ENCODE measurements around the gene ARHGAP19. TPM values are rescaled to one million over a fixed set of nuclear protein-coding genes. Genes with fewer than 3 reads are reported as not detected.

The ARHGAP19 gene
- total and polyA plus RNA-seq, 2 donors from 2014 or later: 5.3 to 10.6 TPM

- no peak overlapping the region for H3K9ac ChIP-seq (ENCODE audit: low read length in 3 of 3)
- intact Hi-C loops (cut with DNase I): no loop called here
- FAIRE-seq (no peak), DNase-seq (no peak)
- no peak overlapping the region for H3K4me3 ChIP-seq (ENCODE audit: low read length in 3 of 3)
- H3K4me1 ChIP-seq (ENCODE audit: control insufficient read depth in 2 of 3, insufficient read depth in 2 of 3, low read depth in 1 of 3, low read length in 3 of 3): no peaks in the 10 kb centered on the region
- peaks cover 0 to 6% (median 0%) of the 10 kb centered on the region in 3 donors for H3K36me3 ChIP-seq (ENCODE audit: control insufficient read depth in 2 of 3, insufficient read depth in 3 of 3, low read length in 3 of 3)
- no peaks in the 10 kb centered on the region for H3K27me3 ChIP-seq (ENCODE audit: control insufficient read depth, insufficient read depth, low read length)
- TF ChIP-seq CTCF (IDR thresholded peaks at IDR 0.05; ENCODE audit: borderline replicate concordance, extremely low read depth, insufficient read depth): no peak
- H3K27ac ChIP-seq (ENCODE audit: low read depth in 2 of 2, low read length in 2 of 2): no peak overlapping the region
- H3K9me3 ChIP-seq (ENCODE audit: control insufficient read depth in 2 of 3, insufficient read depth in 1 of 3, low read length in 3 of 3): no peaks in the 10 kb centered on the region
Measured at GRCh38 chr10:97243836-97244235, 48.6 kb downstream of the ARHGAP19 start.

- H3K36me3 ChIP-seq (ENCODE audit: control insufficient read depth in 2 of 3, insufficient read depth in 3 of 3, low read length in 3 of 3): peaks cover 0 to 6% (median 0%) of the 10 kb centered on the region in 3 donors
- DNase-seq (no peak), FAIRE-seq (no peak)
- no peak overlapping the region for H3K4me3 ChIP-seq (ENCODE audit: low read length in 3 of 3)
- no peak overlapping the region for H3K9ac ChIP-seq (ENCODE audit: low read length in 3 of 3)
- H3K9me3 ChIP-seq (ENCODE audit: control insufficient read depth in 2 of 3, insufficient read depth in 1 of 3, low read length in 3 of 3): no peaks in the 10 kb centered on the region
- intact Hi-C loops (cut with DNase I): no loop called here
- TF ChIP-seq CTCF (IDR thresholded peaks at IDR 0.05; ENCODE audit: borderline replicate concordance, extremely low read depth, insufficient read depth): no peak
- H3K4me1 ChIP-seq (ENCODE audit: control insufficient read depth in 2 of 3, insufficient read depth in 2 of 3, low read depth in 1 of 3, low read length in 3 of 3): no peaks in the 10 kb centered on the region
- no peaks in the 10 kb centered on the region for H3K27me3 ChIP-seq (ENCODE audit: control insufficient read depth, insufficient read depth, low read length)
- H3K27ac ChIP-seq (ENCODE audit: low read depth in 2 of 2, low read length in 2 of 2): no peak overlapping the region
Measured at GRCh38 chr10:97238855-97239254, 53.6 kb downstream of the ARHGAP19 start.

- no peak overlapping the region for H3K9ac ChIP-seq (ENCODE audit: low read length in 3 of 3)
- DNase-seq (no peak), FAIRE-seq (no peak)
- H3K4me1 ChIP-seq (ENCODE audit: control insufficient read depth in 2 of 3, insufficient read depth in 2 of 3, low read depth in 1 of 3, low read length in 3 of 3): no peaks in the 10 kb centered on the region
- H3K4me3 ChIP-seq (ENCODE audit: low read length in 3 of 3): no peak overlapping the region
- no peaks in the 10 kb centered on the region for H3K27me3 ChIP-seq (ENCODE audit: control insufficient read depth, insufficient read depth, low read length)
- no peak for TF ChIP-seq CTCF (IDR thresholded peaks at IDR 0.05; ENCODE audit: borderline replicate concordance, extremely low read depth, insufficient read depth)
- intact Hi-C loops (cut with DNase I): no loop called here
- H3K36me3 ChIP-seq (ENCODE audit: control insufficient read depth in 2 of 3, insufficient read depth in 3 of 3, low read length in 3 of 3): no peaks in the 10 kb centered on the region
- no peak overlapping the region for H3K27ac ChIP-seq (ENCODE audit: low read depth in 2 of 2, low read length in 2 of 2)
- H3K9me3 ChIP-seq (ENCODE audit: control insufficient read depth in 2 of 3, insufficient read depth in 1 of 3, low read length in 3 of 3): no peaks in the 10 kb centered on the region
Measured at GRCh38 chr10:97235353-97235752, 57.1 kb downstream of the ARHGAP19 start.

- no peaks in the 10 kb centered on the region for H3K4me1 ChIP-seq (ENCODE audit: control insufficient read depth in 2 of 3, insufficient read depth in 2 of 3, low read depth in 1 of 3, low read length in 3 of 3)
- intact Hi-C loops (cut with DNase I): no loop called here
- H3K27me3 ChIP-seq (ENCODE audit: control insufficient read depth, insufficient read depth, low read length): no peaks in the 10 kb centered on the region
- peak; percentile 58 for TF ChIP-seq CTCF (IDR thresholded peaks at IDR 0.05; ENCODE audit: borderline replicate concordance, extremely low read depth, insufficient read depth)
- no peak overlapping the region for H3K9ac ChIP-seq (ENCODE audit: low read length in 3 of 3)
- no peaks in the 10 kb centered on the region for H3K36me3 ChIP-seq (ENCODE audit: control insufficient read depth in 2 of 3, insufficient read depth in 3 of 3, low read length in 3 of 3)
- no peaks in the 10 kb centered on the region for H3K9me3 ChIP-seq (ENCODE audit: control insufficient read depth in 2 of 3, insufficient read depth in 1 of 3, low read length in 3 of 3)
- FAIRE-seq (peak; percentile 82), DNase-seq (peak in 2 of 5 donors; percentile 63 to 65)
- H3K27ac ChIP-seq (ENCODE audit: low read depth in 2 of 2, low read length in 2 of 2): no peak overlapping the region
- H3K4me3 ChIP-seq (ENCODE audit: low read length in 3 of 3): no peak overlapping the region
Measured at GRCh38 chr10:97234400-97234799, 58.0 kb downstream of the ARHGAP19 start.
